Transverse colon (tissue), 4 donors: Measurements from ENCODE around the gene EFHB. TPM values are rescaled to one million over a fixed set of nuclear protein-coding genes. Genes with fewer than 3 reads are reported as not detected.
A peak's percentile ranks its signal among the peaks of the same experiment; 100 is the strongest.

ENCODE experiments used
- DNase-seq: peaks from one replicate; pipeline ENCODE4 v3.0.0-alpha.2; 2019
- H3K27ac ChIP-seq, 4 donors: fragments of 200-600 bp; sonication (generic); 2 replicates each; pipeline ENCODE4 v1.5.1; 2016 to 2018; ENCODE audit warnings: inconsistent platforms in 4 of 4
- H3K27me3 ChIP-seq: fragments of 200-600 bp; sonication (generic); 2 replicates; pipeline ENCODE4 v1.5.1; 2017; ENCODE audit warnings: inconsistent platforms
- H3K36me3 ChIP-seq, 4 donors: fragments of 200-600 bp; sonication (generic); 2 replicates each; pipeline ENCODE4 v1.5.1; 2017 to 2019; ENCODE audit warnings: inconsistent platforms in 4 of 4
- H3K4me1 ChIP-seq, 4 donors: fragments of 200-600 bp; sonication (generic); 2 replicates each; pipeline ENCODE4 v1.5.1; 2017 to 2020; ENCODE audit warnings: inconsistent platforms in 4 of 4
- H3K4me3 ChIP-seq, 4 donors: fragments of 200-600 bp; sonication (generic); 1 replicate in 1 of 4; 2 replicates in 3 of 4; pipeline versions ENCODE4 v1.5.1 to v1.6.1; 2017 to 2019; ENCODE audit warnings: inconsistent platforms in 4 of 4
- H3K9me3 ChIP-seq, 2 donors: fragments of 200-600 bp; sonication (generic); 2 replicates each; pipeline ENCODE4 v1.5.1; 2017 to 2019; ENCODE audit warnings: inconsistent platforms in 2 of 2
- CTCF ChIP-seq, 5 experiments: fragments of 200-600 bp in 3 of 5; fragments of 450-650 bp in 2 of 5; sonication (generic) in 3 of 5; IDR thresholded peaks; 1 replicate in 2 of 5; 2 replicates in 3 of 5; pipeline ENCODE4 v1.5.1; 2016 to 2017; ENCODE audit warnings: antibody characterized with exemption in 5 of 5, inconsistent platforms in 3 of 5, mild to moderate bottlenecking in 2 of 5, moderate library complexity in 1 of 5
- EP300 ChIP-seq: sonication (generic); formaldehyde crosslinking; IDR thresholded peaks from one replicate; pipeline ENCODE4 v1.6.1; 2017; ENCODE audit warnings: antibody characterized with exemption, low read depth
- POLR2A ChIP-seq: fragments of 450-650 bp; IDR thresholded peaks from one replicate; pipeline ENCODE4 v1.6.1; 2016; ENCODE audit warnings: antibody characterized with exemption, mild to moderate bottlenecking, moderate library complexity
- POLR2AphosphoS5 ChIP-seq, 3 donors: sonication (generic); formaldehyde crosslinking; IDR thresholded peaks; one replicate each; pipeline ENCODE4 v1.6.1; 2016; ENCODE audit warnings: antibody characterized with exemption in 3 of 3
- WGBS, 2 donors: methylation state at CpG; one replicate each; pipeline ENCODE4 v1.1.5; 2018; ENCODE audit warnings: low coverage in 1 of 2; 5-methylcytosine and 5-hydroxymethylcytosine counted together
- in situ Hi-C, 4 donors: fragments of 200-750 bp; cut with MboI; loops; one replicate each; pipeline versions ENCODE4 v1.15.0 to v1.15.1; 2017; ENCODE audit warnings: low sequenced_read_pairs in 3 of 4, low pct_ligation_motif_present in 1 of 4, low pct_unique_long_range_greater_than_20kb in 1 of 4
- intact Hi-C: fragments of 100-400 bp; cut with DNase I; formaldehyde crosslinking; loops from one replicate; pipeline ENCODE4 v1.15.1; 2023; ENCODE audit warnings: low total_unique reads
- total RNA-seq, 4 donors: library from RNA; depleted of rRNA; stranded (reverse); fragments of >200 nt; gene quantifications; one replicate each; pipeline ENCODE4 v1.1.0, GENCODE V29; 2016

The EFHB gene
- total RNA-seq, 4 donors from 2014 or later: 0.64 to 0.68 TPM; not detected in 2

GRCh38 chr3:19886404-19886803 lies 47.6 kb downstream of the EFHB start:
- Histone ChIP-seq H3K4me1 (peaks cover 6 to 33% (median 16%) of the 10 kb centered on the region in 4 donors), H3K4me3 (no peak overlapping the region), H3K27ac (no peak overlapping the region), H3K9me3 (no peaks in the 10 kb centered on the region), H3K36me3 (no peaks in the 10 kb centered on the region), H3K27me3 (no peaks in the 10 kb centered on the region)
- no peak for DNase-seq
- intact Hi-C loops (no loop called here), in situ Hi-C loops (no loop called here)
- TF ChIP-seq EP300: no peak
- no peak for TF ChIP-seq POLR2A
- no peak for TF ChIP-seq POLR2AphosphoS5 (IDR thresholded peaks at IDR 0.05)
- TF ChIP-seq CTCF (IDR thresholded peaks at IDR 0.05): no peak

GRCh38 chr3:19885468-19885867 lies 48.5 kb downstream of the EFHB start:
- no peaks in the 10 kb centered on the region for H3K27me3 ChIP-seq
- in situ Hi-C loops: no loop called here
- no peak overlapping the region for H3K4me3 ChIP-seq
- H3K4me1 ChIP-seq: peaks cover 6 to 26% (median 16%) of the 10 kb centered on the region in 4 donors
- no peak overlapping the region for H3K27ac ChIP-seq
- H3K9me3 ChIP-seq: no peaks in the 10 kb centered on the region
- TF ChIP-seq CTCF (IDR thresholded peaks at IDR 0.05): peak; percentile 30 to 60 (median 50)
- no peak for TF ChIP-seq POLR2AphosphoS5 (IDR thresholded peaks at IDR 0.05)
- no peak for TF ChIP-seq POLR2A
- WGBS, 2 donors: 50 to 63% methylated on average over 5 of the region's 5 CpGs
- intact Hi-C loops: no loop called here
- no peak for DNase-seq
- no peaks in the 10 kb centered on the region for H3K36me3 ChIP-seq

GRCh38 chr3:19881852-19882251 lies 52.2 kb downstream of the EFHB start:
- no peaks in the 10 kb centered on the region for H3K36me3 ChIP-seq
- in situ Hi-C loops: no loop called here

GRCh38 chr3:19881036-19881435 lies 53.0 kb downstream of the EFHB start:
- H3K36me3 ChIP-seq: no peaks in the 10 kb centered on the region
- H3K4me1 ChIP-seq: no peaks in the 10 kb centered on the region
- in situ Hi-C loops: no loop called here
- no peaks in the 10 kb centered on the region for H3K9me3 ChIP-seq
- no peak overlapping the region for H3K4me3 ChIP-seq
- H3K27me3 ChIP-seq: no peaks in the 10 kb centered on the region
- DNase-seq: no peak
- TF ChIP-seq POLR2AphosphoS5 (IDR thresholded peaks at IDR 0.05) (no peak), EP300 (no peak), CTCF (IDR thresholded peaks at IDR 0.05) (no peak), POLR2A (no peak)
- intact Hi-C loops: no loop called here
- H3K27ac ChIP-seq: no peak overlapping the region

More at GRCh38 chr3:19881852-19882251, 52.2 kb downstream of the EFHB start:
- H3K27me3 ChIP-seq: no peaks in the 10 kb centered on the region
- no peak overlapping the region for H3K27ac ChIP-seq
- intact Hi-C loops: no loop called here
- no peak for DNase-seq
- H3K9me3 ChIP-seq: no peaks in the 10 kb centered on the region
- H3K4me1 ChIP-seq: no peaks in the 10 kb centered on the region
- no peak for TF ChIP-seq POLR2A
- TF ChIP-seq CTCF (IDR thresholded peaks at IDR 0.05): no peak
- no peak for TF ChIP-seq EP300
- no peak for TF ChIP-seq POLR2AphosphoS5 (IDR thresholded peaks at IDR 0.05)
- no peak overlapping the region for H3K4me3 ChIP-seq
